Superior temporal gyrus (tissue), 1 donor: Measurements from ENCODE around the gene XXYLT1.
A peak's percentile ranks its signal among the peaks of the same experiment; 100 is the strongest.
"Not testable (repeated sequence)": the region's sequence is repeated elsewhere in the genome, so short reads cannot be mapped to it uniquely, and the experiment has no call there.

Experiments
- DNase-seq: peaks from one replicate; pipeline ENCODE4 v3.0.0-alpha.2; 2016; ENCODE audit errors: extremely low spot score

The XXYLT1 gene

DNA sequence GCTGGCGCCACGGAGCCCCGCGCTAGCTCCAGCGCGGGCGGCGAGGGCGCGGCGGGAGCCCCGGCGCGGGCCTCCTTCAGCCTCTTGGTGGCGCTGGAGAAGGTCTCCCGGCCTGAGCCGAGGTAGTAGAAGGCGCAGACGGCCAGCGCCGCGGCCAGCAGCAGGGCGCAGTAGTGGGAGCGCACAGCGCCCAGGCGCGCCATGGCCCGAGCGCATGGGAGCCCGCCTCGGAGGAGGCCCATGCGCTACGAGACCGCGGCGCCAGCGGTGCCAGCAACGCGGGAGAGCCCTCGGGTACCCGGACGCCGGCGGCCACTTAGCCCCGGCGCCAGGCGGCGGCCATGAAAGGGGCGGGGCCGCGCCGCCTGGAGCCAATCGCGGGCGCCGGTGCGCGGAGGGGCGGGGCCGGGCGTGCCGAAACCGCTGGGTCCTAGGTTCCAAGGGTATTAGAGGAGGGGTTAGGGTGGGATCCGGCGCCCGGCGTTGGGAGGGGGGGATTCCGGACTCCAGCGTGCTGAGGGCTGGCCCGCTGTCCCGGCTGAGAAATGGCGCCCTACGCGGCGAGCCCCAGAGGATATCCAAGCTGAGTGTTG lies at the start of gene XXYLT1:
TSS of gene XXYLT1 (minus strand) at position 343 of the 593 bp plus-strand sequence. CDS start at position 242, 101 bp downstream.
- peak; percentile 86 for DNase-seq

DNA sequence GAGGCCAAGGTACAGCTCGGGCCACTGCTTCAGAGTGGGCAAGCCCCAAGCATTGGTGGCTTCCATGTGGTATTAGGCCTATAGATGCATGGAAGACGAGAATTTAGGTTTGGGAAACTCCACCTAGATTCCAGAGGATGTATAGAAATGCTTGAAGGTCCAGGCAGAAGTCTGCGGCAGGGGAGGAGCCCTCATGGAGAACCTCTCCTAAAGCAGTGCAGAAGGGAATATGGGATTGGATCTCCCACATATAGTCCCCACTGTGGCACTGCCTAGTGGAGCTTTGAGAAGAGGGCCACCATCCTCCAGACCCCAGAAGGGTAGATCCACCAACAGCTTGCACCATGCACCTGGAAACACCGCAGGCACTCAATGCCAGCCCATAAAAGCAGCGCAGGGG lies 48.1 kb upstream of the XXYLT1 start:
- DNase-seq, result no peak

DNA sequence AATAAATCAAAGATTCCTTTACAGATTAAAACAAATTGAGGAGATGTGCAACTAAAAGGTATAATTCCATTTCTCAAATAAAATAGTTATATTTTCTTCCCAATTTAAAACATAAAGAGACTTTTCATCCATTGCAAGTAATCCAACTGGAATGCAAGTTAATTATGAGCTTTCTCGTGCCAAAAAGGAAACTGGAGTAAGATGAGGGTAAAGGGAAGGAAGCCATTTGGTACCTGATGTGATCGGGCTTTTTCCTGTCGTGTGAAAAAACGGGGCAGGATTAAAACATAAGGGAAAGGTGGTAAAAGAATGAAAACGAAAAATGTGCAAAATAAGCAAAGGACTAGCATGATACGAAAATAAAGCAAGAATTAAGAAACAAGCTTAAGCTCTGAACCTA lies 41.8 kb upstream of the XXYLT1 start:
- DNase-seq, result no peak

GRCh38 chr3:195307711-195308110 lies 36.8 kb upstream of the XXYLT1 start:
- no peak for DNase-seq

GRCh38 chr3:195306369-195306768 lies 35.4 kb upstream of the XXYLT1 start:
- DNase-seq, result no peak

DNA sequence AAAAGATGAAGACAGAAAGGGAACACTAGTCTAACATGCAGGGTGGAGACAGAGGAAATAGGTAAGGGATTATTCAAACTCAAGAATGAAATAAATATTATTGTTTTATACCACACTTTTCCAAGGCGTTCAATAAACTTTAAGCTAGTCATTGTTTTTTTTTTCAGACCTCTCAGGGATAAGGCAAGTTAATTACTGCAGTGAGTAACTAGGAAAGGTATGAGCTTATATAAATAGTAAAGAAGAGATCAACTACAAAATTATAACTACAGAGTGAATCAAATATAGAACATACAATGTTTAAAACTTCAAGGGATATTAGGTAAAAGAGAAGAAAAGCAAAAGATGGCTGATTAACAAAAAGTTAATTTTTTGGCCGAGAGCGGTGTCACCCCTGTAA lies 31.5 kb upstream of the XXYLT1 start:
- no peak for DNase-seq

DNA sequence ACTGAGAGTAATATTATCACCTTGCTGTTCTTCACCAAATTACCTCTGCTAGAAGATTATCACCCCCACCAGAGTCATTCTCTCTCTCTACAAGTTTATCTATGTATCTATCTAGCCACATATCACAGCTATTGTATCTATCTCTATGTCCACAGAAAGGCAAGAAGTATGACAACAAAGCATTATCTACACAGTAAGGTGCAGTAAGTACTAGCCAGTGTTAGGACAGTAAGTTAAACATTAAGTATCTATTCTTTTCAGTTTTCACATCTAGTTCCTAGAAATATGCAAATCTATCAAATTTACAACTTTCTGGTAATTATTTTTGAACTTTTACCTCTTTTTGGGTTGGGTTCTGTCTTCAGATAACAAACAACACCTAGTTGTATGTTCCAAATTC lies 26.5 kb upstream of the XXYLT1 start:
- DNase-seq, result no peak

- DNase-seq, result no peak
These were observed 25.7 kb upstream of the XXYLT1 start for GRCh38 chr3:195296662-195297061.

DNA sequence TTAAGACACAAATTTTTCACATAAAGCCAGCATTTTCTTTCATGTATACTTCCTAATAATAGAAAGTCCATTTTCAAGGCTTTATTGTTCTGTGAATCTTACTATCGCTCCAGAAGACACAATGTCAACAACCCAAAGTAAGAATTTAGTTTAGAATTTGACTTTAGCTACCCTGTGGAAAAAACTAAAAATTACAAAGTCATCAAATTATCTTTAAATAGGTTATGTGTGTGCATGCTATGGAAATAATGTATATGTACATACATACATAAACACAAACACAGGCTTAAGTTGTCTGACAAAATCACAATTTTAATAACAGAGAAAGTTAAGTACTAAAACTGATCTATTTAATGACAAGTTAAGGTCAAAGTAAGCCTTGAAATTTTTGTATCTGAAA lies 20.2 kb upstream of the XXYLT1 start:
- DNase-seq, result no peak

DNA sequence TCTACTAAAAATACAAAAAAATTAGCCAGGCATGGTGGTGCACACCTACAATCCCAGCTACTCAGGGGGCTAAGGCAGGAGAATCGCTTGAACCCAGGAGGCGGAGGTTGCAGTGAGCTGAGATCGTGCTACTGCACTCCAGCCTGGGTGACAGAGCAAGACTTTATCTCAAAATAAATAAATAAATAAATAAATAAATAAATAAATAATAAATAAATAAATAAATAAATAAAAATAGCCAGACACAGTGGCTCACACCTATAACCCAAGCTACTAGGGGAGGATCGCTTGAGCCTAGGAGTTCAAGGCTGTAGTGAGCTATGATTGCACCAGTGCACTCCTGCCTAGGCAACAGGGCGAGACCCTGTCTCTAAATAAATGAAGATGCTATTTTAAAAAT lies 19.7 kb upstream of the XXYLT1 start:
- DNase-seq, result not testable (repeated sequence)

GRCh38 chr3:195286115-195286872 lies 15.3 kb upstream of the XXYLT1 start:
- no peak for DNase-seq

DNA sequence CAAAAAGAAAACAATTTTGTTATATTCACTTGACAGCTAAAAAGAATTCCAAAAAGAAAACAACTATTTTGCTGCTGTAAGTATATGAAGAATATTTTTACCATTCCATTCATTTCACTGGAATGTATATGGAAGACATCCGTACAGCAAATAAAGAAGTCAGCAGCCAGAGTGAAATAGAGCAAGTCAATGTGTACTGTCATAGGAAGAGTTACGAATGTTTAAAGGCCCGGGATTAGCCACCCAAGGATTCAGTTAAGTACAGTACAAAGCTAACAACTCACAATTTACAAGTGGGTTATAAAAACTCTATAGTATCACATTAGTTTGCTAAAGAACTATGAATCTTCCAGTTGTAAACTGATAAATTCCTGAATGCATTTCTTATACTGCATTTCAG lies 14.4 kb upstream of the XXYLT1 start:
- no peak for DNase-seq

DNA sequence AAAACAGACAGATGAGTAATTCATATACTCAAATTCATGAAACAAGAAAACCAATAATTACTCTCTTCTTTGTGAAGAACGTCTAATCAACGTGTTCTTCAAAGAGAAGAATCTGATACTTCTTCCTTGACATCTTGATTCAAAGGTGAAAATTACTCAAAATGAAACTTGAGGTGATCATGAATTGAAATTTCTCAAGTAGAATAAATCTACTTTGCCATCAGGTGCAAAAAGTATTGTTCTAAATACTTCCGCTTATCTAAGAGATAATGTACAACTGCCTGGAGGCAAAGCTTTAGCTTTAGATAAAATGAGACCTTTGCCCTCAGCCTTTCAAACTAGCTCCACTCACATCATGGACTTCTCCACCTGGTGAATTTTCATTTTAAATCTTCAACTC lies 13.9 kb upstream of the XXYLT1 start:
- DNase-seq, result no peak

- DNase-seq, result no peak
These were observed 12.0 kb upstream of the XXYLT1 start for GRCh38 chr3:195282961-195283360.

GRCh38 chr3:195274259-195274966 lies 3.5 kb upstream of the XXYLT1 start:
- no peak for DNase-seq

DNA sequence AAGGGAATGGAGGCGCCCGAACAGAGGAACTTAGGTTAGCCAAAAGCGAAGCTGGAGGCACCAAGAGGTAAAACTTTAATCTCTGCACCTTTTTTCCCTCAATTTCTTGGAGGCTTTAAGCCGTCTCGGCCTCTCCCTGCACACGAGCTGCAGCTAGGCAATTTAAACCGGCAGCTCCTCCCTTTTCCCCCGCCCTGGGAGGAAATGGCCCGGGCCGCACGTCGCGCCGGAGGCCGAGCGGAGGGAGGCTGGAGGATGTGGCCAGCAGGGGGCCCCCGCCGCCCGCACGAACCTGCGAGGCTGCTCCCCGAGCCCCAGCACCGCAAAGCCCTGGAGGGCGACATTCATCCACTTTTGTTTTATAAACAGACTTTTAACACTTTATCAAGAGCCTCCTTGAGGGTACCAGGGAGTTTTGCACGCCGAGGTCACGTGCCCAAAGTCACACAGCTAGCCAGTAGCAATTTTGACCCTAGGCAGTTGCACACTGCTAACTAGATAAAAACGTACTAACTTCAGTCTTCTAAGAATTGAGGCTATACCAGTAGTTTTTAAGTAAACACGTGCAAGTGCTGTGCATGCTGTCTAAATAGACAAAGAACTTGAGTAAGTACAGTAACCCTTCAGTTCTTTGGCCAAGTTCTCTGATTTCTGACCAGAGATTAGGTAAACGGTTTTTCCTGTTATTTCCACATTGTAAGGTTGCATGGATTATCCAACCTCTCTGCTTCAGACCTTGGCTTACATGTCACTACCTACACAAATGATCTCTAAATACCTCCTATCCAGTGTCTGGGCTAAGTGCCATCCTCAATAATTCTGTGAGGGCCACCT lies 668 bp upstream of the XXYLT1 start:
- peak; percentile 93 for DNase-seq

DNA sequence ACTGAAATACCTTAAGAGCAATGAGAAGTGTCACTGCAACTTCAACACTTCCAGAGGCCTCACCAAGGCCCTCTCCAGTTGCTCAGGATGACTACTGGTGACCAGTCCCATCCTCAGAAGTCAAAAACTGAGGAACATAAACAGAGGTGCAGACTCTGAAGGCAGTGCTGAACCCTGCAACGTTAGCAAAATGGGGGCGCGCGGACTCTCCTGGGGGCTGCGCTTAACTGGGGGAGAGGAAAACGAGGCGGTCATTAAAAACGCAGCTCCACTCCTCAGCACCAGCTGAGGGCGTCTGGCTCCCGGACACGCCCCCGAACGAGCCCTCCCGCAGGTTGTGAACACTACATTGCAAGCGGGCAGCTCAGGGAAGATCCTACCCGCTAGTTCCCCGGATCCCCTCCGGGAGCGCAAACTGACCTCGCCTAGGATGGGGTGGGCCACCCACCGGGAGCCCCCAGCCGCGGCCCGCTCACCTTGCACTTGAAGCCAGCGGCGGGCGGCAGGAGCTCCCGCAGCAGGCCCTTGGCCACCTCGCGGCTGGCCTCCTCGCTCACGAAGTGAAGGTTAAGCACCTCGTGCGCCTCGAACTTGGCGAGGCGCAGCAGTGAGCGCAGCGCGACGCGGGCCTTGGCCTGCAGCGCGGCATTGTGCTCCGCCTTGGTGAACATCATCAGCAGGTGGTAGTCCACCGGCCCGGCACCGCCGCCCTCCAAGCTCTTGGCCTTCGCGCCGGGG lies 711 bp downstream of the XXYLT1 start:
- no peak for DNase-seq

DNA sequence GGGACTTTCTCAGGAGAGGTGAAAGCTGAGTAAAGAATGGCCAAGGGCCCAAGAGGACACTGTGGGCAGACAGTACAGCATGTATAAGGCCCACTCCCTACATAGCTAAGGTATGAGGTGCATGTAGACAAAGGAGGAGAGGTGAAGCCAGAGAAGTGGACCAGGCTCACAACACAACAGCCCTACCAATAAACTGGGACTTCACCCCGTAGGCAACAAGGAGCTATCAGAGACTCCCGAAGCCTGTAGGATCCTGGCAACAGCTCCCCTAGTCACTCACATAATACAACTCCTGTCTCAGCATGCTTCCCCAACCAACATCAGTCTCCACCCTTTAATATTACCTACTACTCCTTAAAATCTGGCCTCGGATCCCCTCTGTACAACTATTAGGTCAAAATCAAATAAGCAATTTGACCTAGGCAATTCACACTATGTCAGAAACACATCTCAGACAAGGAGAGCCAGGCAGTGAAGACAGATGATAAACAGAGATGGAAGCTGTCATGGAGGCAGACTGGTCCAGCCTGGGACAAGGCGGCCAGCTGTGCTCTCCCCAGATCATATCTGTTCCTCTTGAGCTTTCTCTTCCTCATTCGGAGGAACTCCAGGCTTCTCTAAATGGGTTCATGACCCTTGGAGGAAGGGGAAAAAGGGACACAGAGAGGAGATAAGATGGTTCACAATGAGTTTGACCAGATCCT lies 1.4 kb downstream of the XXYLT1 start:
- DNase-seq, result no peak

- DNase-seq, result no peak
These were observed 2.2 kb downstream of the XXYLT1 start for GRCh38 chr3:195268576-195269309.

DNA sequence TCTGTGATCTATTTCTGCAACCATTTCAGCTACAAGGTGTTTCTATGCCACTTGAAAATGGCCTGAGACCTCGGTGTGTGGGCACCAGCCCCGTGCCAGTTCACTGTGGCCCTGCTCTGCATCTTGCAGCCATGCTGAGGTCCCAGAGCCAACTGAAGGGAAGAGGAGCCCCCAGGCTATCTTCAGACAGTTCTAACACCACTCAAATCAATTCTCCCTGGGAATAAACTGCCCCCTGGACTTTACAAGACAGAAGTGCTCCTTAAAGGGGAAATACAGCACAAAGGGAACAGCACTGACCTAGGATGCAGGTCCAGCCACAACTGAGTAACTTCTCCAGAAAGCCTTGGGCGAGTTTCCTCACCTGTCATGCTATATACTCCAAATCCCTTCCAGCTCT lies 3.9 kb downstream of the XXYLT1 start:
- DNase-seq, result no peak
